Measurements from ENCODE around the gene NFE2L3. TPM values are rescaled to one million over a fixed set of nuclear protein-coding genes. Genes with fewer than 3 reads are reported as not detected.

NFE2L3 gene
- polyA plus RNA-seq, 12 donors, result 2.4 to 14.8 (median 5.2) TPM; not detected in 1

DNA sequence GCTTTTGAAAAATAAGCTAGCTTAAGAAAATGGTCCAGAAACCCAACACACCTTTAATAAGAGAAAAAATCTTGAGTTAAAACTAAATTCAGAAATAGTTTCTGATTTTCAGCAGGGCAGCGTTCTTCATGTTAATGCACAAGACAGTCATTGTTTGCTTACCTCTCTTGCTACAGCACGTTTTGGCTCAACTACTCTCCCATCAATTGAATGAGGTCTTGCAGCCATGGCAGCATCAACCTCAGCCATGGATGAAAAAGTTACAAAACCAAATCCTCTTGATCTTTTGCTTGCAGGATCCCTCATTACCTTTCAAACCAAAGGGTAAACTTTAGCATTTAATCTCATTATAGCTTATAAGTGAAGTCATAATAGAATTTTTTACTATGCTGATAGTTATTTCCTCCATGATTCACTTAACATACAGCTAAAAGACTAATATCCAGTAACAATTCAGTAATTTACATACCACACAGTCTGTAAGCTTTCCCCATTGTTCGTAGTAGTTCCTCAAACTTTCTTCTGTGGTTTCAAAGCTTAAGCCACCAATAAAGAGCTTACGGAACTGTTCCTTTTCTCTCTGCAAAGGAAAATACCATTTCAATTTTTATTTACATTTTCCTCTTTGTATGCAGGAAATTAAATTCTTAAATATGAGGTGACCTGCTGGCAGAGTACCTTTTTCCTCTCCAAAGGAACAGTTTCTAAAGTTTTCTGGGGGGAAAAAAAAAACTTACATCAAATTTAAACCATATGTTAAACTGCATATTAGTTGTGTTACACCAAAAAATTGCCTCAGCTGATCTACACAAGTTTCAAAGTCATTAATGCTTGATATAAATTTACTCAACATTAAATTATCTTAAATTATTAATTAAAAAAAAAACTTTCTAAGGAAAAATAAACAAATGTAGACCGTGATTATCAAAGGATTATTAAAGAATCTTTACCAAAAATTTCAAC lies 45.4 kb downstream of the NFE2L3 start:
- no peak for DNase-seq

DNA sequence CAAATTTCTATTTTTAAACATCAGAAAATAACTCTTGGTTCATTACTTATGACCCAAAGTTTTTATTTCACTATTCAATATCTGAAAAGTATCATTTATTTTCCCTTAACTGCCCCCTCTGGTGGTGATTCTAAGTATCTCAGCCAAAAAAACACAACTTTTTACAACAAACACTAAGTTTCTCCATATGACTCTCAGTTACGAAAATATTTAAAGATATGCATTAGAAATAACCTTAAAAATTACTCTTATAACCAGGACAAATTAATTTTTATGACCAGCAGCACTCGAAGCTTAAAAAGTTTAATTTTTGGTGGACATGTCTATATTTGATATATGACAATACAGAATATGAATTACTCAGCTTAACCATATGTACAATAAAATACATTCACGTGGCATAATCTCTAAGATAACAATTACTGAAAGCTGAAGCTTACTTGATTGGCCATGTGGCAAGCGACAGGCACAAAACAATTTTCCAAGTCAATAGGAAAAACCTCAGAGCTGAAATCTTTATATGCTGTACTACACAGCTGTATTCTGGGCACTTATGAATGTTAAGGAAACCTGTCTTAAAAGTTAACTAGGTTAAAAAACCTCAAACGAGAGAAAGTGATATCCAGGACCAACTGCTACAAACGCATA lies 46.3 kb downstream of the NFE2L3 start:
- peak; percentile 56 for DNase-seq

DNA sequence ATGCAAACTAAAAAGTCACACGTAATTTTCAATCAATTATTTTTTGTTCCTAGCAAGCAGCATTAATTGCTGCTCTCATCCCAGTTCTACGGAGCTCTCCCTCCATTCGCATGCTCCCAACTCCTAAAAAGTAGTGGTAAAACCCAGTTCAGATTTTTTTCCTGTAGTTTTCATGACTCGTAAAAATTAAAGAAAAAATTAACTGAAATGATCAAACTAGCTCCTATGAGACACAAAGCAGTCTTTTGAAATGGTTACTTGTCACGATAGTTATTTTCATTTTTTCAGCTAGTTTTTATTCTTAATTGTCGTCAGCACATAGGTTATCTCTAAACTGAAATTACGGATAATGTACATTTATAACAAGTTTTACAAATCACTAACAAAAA lies 46.8 kb downstream of the NFE2L3 start:
- no peak for DNase-seq

DNA sequence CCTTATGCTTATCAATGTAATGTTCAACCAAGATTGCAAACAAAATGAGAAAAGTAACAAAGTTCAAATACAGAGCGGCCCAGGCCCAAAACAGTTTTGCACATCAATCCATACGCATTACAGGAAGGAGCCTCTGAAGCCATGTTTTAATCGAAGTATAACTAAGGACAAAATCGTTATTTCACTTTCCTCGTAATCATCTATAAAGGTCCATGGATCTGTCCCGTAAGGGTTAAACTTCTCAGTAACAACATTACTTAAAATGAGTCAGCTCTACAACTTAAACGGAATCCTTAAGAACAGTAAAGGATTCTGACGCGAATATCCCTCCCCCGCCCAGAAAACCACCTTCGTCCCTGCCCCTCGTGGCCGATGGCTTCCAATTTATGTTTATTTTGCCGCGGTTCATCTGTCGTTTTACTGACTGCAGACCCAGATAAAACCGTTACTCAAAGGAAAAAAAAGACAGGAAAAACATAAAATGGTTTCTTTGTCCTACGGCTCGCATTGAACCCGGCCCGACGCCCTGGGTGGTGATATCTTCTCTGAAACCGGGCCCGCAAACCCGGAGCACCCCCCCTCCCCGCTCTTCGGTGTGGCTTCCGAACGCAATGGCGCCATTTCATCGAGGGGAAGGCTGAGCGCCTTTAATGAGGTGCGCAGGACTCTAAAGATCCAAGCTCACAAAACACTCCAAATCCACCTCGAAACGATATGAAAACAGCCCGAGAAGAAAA lies 47.5 kb downstream of the NFE2L3 start:
- DNase-seq, result no peak

DNA sequence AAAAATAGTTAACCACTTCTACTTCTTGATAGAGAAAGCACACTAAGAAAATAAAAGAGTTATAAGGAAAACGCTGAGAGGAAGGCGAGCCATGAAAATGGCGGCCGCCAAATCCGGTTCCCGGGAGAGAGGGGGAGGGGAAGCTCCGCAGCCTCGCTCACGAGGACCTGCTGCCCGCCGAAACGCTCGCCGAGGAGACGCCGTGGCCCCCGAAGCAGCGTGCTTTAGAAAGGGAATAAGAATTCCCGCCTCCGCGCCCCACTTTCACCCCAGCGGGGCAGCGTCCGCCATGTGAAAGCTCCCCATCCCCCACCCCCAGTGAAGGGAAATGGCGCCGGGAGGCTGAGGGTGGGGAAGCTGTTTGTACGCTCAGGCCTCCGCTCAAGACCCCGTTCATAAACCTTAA lies 48.0 kb downstream of the NFE2L3 start:
- peak; percentile 86 for DNase-seq

DNA sequence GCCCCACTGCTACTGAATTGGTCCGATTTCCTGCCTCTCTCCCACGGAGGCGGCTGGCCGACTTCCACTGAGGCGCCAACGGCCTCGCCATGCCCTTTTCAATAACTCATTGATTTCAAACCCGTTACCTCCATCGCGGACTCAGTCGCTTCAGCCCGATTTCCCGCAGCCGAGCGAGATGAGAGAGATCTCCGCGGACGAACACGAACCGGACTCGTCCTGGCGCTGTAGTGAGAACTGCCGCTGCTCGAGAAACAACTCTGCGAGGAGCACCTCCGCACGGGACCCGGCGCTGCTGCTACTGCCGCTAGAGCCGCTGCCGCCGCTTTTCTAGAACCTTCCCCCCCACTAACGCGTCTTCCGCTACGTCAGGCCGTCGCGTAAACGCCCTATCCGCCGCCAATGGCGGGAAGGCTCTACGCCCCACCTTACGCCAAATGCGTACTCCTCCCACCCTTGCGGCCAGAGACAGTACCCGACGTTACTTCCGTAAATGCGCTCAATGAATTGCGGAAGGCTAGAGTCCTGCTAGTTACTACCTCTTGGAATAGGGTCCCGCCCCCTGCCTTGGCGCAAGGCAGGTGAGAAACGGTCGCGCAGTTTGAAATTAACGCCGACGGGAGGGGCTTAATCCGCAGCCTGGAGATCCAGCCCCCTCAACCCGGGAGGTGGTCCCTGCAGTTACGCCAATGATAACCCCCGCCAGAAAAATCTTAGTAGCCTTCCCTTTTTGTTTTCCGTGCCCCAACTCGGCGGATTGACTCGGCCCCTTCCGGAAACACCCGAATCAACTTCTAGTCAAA lies 48.6 kb downstream of the NFE2L3 start, which contains the start of gene HNRNPA2B1:
TSS of gene HNRNPA2B1 (minus strand) at position 303 of the 803 bp plus-strand sequence. CDS start at position 134, 169 bp downstream.
- peak; percentile 100 for DNase-seq

DNA sequence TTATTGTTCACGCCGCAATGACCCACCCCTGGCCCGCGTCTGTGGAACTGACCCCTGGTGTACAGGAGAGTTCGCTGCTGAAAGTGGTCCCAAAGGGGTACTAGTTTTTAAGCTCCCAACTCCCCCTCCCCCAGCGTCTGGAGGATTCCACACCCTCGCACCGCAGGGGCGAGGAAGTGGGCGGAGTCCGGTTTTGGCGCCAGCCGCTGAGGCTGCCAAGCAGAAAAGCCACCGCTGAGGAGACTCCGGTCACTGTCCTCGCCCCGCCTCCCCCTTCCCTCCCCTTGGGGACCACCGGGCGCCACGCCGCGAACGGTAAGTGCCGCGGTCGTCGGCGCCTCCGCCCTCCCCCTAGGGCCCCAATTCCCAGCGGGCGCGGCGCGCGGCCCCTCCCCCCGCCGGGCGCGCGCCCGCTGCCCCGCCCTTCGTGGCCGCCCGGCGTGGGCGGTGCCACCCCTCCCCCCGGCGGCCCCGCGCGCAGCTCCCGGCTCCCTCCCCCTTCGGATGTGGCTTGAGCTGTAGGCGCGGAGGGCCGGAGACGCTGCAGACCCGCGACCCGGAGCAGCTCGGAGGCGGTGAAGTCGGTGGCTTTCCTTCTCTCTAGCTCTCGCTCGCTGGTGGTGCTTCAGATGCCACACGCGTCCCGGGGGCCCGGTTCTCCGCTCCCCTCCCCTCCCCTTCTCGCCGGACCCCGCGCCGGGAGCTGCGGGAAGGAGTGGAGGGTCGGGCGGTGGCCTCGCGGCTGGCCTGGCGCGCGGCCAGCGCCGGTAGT lies 49.4 kb downstream of the NFE2L3 start, which contains the start of gene CBX3:
TSS of gene CBX3 (plus strand) at position 499 of the 772 bp plus-strand sequence. CDS start 1,254 bp downstream, outside the sequence.
- peak; percentile 76 for DNase-seq

DNA sequence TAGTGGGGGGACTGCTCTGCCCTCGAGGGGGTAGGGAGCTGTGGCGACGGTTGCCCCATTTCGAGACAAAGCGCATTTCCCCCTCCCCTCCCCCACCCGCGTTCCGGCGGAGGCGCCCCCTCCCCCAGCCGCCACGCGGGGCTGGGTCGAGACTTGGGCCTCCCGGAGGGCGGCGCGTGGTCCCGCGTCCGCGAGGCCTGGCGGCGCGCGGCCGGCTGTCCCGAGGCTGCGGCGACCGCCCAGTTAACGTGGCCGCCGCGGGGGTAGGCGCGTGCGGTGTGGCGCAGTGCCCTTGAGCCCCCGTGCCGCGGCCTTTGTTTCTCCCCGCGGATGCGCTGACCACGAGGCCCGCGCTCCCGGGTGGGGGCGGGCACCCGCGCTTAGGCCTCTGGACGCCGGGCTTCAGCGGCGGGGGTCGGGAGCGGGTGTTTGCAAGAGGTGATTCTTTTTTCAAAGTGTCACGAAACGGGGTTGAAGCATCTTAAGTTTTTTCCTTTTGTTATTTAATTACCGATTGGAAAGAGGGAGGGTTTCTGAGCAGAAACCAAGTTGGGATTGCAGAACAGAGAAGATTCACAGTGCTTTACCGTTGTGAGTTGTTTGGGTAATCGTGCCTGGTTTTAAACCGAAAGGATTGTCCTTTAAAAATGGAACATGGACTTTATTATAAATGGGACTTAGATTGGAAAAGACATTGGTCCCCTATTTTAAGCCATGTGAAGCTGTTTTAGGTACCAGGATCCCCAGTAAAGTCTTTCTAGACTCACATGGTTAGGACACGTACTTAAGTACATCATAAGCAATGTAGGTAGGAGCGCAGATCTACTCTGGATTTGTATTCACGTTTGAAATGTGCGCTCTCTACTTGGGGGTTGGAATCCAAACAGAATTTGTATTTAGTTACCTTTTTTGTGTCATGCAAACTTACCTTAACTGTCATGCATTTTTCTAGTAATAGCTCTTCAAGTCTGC lies 50.3 kb downstream of the NFE2L3 start:
- peak; percentile 53 for DNase-seq

DNA sequence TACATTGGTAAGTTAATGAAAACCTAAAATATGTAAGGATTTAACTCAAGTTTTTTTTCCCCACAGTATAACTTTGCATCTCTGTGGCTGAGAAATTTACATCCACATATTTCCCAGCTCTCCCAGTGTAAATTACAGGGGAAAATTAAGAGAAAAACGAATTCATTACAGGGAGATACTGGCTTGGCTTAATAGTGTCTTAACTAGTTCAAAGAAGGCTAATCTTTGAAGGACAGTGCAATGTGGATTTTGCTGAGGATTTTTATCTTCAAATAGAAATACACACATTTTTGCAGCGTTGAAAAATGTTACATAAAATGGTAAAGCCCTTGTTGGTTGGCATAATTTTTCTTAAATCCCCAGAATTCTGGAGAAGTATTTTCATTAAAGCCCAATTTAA lies 51.0 kb downstream of the NFE2L3 start:
- DNase-seq, result no peak

DNA sequence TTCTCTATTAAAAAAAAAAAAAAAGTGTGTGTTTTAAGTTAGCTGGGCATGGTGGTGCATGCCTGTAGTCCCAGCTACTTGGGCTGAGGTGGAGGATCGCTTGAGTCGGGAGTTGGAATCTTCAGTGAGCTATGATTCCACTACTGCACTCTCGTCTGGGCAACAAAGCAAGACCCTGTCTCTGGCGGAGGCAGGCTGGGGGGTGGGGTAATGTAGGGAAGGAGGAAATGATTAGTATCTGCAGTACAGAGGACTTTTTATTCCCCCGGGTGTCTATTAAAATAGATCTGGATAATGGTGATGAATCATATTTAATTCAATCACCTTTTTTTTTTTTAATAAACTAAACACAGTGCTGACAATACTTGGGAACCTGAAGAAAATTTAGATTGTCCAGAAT lies 56.0 kb downstream of the NFE2L3 start:
- no peak for DNase-seq

DNA sequence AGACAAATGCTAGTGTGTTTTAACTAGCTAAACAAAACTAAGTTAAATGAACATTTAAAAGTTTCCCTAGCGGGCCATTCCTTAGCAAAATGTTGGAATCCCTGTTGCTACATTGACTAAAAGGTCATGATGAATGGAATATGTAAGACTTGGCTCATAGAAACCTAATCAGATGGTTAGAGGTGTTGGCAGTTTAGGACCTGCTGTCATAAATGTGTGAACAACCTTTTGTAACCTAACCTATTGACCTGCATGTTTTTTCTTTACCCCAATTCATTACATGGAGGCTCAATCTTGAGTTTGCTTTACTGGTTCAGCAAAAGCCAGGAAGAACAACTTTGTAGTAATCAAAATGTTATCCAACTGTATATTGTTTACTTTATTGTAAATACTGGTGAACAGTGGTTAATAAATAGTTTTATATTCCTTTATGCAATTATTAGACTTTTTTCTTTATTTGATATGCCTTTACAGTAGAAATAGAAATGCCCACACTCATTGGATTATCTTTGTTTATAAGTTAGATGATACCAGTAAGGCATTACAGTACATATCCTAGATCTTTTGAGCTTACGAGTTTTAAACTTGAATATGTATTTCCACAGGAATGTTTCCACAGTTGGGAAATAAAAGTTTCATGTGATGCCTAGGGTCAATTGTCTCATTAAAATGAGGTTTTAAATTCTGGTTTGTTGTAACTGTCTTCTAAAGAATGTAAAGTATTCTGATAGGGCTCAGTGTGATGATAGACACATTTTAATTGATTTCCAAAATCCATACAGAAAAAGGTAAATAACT lies 61.1 kb downstream of the NFE2L3 start:
- DNase-seq, result no peak

DNA sequence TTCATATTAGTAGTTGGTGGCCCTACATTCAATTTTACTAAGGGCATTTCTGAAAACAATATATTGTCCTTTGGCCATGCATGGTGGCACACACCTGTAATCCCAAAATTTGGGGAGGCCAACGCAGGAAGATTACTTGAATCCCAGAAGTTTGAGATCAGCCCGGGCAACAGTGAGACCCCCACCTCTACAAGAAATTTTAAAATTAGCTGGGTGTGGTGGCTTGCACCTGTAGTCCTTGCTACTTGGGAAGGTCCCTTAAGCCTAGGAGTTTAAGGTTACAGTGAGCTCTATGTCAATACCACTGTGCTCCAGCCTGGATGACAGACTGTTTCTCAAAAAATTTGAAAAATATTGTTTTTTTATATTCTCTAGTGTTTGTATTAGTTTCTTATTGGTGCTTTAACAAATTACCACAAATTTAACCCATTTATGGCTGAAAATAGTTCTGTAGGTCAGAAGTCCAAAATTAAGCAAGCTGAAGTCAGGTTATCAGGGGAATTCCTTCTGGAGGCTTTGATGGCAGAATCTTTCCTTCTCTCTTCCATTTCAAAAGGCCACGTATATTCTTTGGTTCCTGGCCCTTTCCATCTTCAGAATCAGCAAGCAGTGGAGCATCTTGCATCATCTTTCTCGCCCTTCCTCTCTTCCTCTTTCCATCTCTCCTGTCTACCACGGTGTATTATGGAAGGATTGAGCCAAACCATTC lies 62.0 kb downstream of the NFE2L3 start:
- no peak for DNase-seq

DNA sequence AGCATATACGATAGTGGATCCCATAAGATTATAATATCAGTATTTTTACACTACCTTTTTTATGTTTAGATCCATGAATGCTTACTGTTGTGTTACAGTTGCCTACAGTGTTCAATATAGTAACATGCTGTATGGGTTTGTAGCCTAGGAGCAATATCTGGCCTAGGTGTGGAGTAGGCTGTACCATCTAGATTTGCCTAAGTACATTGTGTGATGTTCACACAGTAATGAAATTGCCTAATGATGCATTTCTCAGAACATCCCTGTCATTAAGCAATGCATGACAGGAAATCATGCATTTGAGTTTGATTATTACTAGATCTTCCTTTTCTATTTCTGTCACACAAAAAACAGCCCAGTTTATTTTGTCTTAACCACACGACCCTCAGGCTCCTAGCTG lies 64.1 kb downstream of the NFE2L3 start:
- DNase-seq, result no peak

DNA sequence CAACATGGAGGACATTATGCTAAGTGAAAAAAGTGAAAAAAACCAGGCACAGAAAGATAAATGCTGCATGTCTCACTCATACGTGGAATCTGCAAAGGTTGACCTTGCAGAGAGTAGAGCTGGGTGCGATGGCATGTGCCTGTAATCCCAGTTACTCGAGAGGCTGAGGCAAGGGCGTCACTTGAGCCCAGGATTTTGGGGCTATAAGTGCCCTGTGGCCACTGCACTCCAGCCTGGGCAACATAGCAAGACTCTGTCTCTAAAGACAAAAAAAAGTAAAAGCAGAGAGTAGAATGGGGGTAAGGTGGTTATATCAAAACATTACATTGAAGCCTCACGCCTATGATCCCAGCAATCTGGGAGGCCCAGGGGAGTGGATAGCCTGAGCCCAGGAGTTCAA lies 72.4 kb downstream of the NFE2L3 start:
- DNase-seq, result no peak

DNA sequence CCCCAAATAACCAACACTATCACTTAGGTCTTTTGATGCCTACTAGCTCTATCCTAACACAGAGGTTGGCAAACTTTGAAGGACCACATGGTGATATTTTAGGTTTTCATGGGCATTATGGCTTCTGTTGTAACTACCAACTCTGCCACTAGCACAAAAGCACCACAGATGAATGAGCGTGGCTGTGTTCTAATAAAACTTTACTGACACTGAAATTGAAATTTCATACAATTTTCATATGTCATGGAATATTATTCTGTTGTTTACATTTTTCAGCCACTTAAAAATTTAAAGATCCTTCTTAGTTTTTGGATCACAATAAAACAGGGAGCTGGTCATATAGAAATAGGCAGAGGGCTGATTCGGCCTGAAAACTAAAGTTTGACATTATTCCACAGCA lies 76.0 kb downstream of the NFE2L3 start:
- DNase-seq, result no peak

DNA sequence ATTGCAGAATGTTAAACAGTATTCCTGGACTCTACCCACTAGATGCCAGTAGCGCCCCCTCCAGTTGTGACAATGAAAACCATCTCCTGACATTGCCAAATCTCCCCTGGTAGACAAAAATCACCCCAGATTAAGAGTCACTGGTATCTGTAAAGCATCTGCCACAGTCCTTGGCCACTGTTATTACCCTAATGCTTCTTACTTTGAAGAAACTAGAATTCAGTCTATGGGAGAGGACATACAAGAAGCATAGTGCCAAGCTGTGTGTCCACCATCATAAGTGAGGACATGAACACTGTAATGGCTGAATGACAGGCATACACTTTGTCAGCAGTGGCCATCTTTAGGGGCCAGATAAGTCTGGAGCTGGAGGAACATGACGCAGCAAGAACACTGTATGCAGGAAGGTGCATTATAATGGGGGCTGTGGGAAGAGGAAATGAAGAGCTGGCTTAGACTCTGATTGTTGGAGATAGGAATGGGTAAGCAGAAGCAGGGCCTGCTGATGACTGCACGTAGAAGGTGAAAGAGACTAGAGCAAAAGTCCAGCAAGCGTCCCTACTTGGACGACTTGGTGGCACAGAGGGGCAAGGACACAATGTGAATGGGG lies 82.0 kb downstream of the NFE2L3 start:
- no peak for DNase-seq
